ENCODE data around the gene DPM3.
"Not testable (repeated sequence)": the region's sequence is repeated elsewhere in the genome, so short reads cannot be mapped to it uniquely, and the experiment has no call there.

DPM3 gene

DNA sequence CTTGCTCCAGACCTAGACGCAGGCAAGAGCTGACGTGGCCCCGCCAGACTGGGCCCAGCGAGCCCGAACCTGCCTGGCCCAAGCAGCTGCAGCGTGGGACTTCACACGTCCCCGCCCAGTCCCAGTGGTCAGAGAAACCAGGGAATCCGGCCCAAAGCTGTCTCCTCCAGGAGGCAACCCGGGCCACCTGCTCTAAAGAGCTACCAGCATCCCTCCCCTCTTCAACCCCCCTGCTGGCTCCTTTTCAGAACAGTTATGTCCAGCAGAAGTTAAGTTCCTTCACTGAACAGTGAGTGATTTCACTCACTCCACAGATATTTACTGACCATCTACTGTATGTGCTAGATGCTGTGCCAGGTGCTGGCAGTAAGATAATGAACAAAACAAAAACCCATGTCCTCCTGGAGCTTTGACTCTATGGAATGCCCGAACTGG, 14.8 kb downstream of the DPM3 start:
- DNase-seq (ENCODE audit: low read depth): no peak

GRCh38 chr1:155124503-155125463, 15.5 kb downstream of the DPM3 start:
- no peak for DNase-seq (ENCODE audit: low read depth)

- DNase-seq (ENCODE audit: low read depth): no peak
Observed at GRCh38 chr1:155123801-155124200, 16.5 kb downstream of the DPM3 start.

DNA sequence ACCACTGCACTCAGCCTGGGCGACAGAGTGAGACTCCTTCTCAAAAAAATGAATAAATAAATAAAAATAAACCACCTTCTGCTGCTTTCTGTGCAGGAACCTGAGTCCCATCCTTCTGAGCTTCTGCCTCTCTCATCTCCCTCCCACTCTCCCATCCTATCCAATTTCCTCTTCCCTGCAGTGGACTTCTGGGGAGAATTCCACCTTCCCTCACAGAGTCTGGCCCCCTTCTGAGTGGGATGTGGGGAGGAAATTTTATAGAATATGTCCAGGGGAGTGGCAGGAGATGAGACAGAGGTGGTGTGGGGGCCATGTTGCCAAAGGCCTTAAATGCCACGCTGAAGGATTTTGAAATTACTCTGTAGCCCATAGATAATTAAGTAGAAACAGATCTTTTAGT, 18.0 kb downstream of the DPM3 start:
- no peak for DNase-seq (ENCODE audit: low read depth)

DNA sequence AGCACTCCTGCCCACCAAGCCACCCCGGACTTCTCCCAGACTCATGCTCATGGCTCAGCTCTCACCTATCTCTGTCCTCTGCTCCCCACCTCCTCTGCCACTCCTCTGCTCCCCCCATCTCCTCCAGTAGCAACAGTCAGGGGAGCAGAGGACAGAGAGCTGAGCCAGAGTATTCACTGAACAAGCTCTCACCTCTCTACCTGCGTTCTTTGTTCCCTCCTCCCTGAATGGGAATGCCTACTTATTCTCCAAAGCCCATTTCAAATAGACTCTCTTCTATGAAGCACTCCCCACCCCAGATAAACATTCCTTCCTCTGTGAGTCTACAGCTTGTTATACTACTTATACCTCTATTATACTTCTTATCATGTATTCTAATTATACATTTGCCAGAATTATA, 19.1 kb downstream of the DPM3 start:
- DNase-seq (ENCODE audit: low read depth): no peak

GRCh38 chr1:155120253-155120652, 20.1 kb downstream of the DPM3 start:
- DNase-seq (ENCODE audit: low read depth): no peak

- DNase-seq (ENCODE audit: low read depth): not testable (repeated sequence)
Observed at GRCh38 chr1:155118090-155118489, 22.2 kb downstream of the DPM3 start.

DNA sequence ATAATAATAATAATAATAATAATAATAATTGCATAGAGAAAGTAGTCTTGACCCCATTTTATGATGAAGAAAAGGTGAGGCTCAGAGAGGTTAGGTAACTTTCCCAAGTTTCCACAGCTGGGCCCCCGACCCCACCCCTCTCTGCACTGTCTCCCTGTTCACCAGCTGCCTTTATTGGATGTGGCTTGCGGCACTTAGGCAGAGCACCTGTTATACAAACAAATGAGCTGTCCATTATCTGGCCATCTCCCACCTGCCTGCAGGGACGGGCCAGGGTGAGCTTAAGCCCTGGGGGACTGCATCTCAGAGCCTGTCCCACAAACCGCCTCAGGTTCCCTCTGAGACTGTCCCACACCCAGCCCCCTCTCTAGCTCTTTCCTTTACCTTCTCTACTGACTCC, 22.7 kb downstream of the DPM3 start:
- no peak for DNase-seq (ENCODE audit: low read depth)

DNA sequence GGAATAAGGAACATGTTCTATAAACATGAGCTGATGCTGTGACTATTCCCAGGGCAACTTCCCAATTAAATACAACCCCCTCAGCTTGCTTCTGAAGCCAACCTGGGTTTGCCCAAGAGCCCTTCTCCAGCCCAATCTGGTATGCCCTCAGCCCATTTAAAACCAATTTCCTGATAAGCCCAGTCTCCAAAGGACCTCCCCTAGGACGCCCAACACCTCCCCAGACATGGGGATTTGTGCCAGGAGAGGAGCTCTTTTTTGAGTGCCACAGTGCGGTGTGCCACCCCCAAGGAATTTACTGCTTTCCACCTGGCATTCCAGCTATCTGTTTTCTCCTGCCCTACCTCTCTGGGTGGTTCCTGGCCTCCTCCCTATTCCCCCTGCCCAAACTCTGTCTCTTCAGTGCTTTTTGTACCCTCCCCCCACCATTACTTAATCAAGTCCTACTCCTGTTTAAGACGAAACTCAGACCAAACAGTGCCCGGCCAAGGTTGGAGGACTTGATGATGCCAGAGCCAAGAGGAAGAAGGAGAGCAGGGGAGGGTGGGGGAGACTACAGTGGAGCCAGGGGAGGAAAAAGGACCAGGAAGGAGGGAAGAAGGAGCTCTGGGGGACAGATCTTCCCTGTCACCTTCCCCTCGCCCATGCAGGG, 24.1 kb downstream of the DPM3 start:
- no peak for DNase-seq (ENCODE audit: low read depth)

DNA sequence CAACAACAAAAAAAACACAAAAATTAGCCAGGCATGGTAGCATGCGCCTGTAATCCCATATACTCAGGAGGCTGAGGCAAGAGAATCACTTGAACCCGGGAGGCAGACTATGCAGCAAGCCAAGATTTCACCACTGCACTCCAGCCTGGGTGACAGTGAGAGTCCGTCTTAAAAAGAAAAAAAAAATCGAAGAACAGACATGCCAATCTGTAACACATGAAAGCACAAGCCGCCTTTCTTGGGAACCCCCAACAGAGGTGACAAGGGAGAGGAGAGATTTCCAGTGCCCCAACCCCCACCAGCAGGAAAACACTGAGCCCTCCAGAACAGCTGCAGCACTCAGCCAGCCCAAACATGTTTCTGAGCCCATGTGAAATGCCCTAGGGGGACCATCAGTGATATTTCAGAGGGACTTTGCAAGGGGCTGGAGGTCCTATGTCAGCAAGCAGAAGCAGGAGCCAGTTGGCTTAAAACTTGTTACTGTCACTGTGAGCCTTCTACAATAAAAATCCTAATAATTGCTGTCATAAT, 26.8 kb downstream of the DPM3 start:
- no peak for DNase-seq (ENCODE audit: low read depth)

DNA sequence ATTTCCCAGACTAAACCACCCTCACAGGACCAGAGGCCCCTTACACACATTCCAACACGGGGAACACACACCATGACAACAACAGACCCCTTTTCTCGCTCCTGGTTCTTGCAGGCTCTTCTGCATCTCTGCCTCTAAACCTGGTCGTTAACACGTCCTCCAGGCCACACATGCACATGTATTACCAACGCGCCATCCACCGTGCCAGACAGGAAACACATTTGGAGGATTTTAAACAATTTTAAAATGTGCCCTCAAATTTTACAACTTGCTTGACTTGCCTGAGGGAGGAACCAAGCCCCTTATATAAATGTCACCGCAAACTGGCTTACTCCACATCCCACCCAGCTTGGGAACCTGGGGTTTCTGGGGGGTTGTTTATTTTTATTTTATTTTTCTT, 29.5 kb downstream of the DPM3 start:
- DNase-seq (ENCODE audit: low read depth): no peak

- no peak for DNase-seq (ENCODE audit: low read depth)
Observed at GRCh38 chr1:155110381-155110780, 29.9 kb downstream of the DPM3 start.

GRCh38 chr1:155108296-155108695, 32.0 kb downstream of the DPM3 start:
- DNase-seq (ENCODE audit: low read depth): no peak

DNA sequence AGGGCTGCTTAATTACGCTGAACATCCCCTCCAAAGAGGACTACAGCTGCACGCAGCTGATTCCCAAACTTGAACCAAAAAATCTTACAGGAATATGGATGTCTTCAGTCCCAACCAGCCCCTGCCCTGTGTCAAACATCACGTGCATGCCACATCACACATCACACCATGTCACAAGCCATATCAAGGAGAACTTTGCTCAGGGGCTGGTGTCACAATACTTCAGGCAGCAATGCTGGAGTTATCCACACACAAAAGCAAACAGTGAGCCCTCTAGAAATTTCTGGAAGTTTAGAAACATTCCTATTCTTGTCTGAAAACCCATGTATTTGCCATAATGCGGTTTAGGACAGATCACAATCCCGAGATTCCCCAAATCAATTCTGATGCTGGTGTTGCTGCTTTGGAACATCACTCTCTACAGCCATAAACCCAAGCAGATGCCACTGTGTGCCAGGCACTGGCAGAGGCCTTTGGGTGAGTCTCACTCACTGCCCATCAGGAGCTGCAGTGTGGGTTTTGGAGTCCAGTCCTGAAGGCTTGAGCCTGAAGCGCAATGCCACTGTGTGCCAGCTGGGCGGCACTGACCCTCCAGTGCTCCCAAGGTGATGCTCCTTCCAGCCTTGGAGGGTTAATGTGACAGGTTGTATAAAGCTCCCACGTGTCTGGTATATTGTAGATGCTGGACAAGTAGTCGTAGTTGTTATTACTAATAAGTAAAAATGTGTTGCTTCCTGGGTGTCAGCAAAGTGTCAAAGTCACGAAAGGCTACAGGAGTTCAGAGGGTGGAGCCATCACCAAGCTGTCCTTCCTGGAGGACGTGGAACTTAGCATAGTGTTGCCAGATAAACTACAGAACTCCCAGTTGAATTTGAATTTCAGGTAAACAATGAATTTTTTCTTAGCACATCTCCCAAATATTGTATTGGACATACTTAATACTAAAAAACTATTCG, 32.7 kb downstream of the DPM3 start:
- no peak for DNase-seq (ENCODE audit: low read depth)

- DNase-seq (ENCODE audit: low read depth): no peak
Observed at GRCh38 chr1:155106862-155107261, 33.5 kb downstream of the DPM3 start.

DNA sequence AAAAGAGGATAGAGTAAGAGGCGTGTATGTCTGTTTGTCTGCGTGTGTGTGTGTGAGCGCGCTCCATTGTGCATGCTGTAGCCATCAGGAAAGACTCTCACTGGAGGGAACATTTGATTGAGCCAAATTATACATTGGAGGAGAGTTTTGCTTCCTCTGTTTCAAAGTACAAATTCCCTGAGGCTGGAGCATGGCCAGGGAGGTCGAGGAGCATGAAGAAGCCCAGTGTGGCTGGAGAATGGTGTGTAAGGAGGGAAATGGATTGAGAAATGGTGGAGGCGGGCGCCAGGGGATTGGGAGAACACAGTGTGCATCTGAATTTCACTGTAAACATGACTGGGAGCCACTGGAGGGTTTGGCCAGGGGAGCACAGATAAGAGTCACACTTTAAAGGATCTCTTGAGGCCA, 34.7 kb downstream of the DPM3 start:
- no peak for DNase-seq (ENCODE audit: low read depth)

- DNase-seq (ENCODE audit: low read depth): no peak
Observed at GRCh38 chr1:155104605-155105534, 35.5 kb downstream of the DPM3 start.

DNA sequence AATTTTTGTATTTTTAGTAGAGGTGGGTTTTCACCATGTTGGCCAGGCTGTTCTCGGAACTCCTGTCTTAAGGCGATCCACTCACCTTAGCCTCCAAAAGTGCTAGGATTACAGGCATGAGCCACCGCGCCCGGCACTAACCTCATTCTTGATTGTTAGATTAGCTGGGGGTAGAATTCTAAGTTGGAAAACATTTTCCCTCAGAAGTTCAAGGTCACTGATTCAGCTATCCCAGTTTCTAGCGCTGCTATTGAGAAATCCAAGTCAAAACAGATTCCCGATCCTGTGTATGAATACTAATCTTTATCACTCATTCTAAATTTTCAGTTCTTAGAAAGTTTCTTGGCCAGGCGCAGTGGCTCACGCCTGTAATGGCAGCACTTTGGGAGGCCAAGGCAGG, 37.0 kb downstream of the DPM3 start:
- no peak for DNase-seq (ENCODE audit: low read depth)

DNA sequence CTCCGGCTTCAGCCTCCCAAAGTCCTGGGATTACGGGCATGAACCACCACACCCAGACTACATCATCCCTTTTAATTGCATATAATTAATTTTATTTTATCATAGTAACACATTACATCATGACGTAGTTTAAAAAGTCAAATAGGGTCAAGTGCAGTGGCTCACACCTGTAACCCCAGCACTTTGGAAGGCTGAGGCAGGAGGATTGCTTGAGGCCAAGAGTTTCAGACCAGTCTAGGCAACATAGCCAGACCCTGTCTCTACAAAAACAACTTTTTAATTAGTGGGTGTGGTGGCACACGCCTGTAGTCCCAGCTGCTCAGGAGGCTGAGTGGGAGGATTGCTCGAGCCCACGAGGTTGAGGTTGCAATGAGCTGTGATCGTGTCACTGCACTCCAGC, 41.0 kb downstream of the DPM3 start:
- no peak for DNase-seq (ENCODE audit: low read depth)

DNA sequence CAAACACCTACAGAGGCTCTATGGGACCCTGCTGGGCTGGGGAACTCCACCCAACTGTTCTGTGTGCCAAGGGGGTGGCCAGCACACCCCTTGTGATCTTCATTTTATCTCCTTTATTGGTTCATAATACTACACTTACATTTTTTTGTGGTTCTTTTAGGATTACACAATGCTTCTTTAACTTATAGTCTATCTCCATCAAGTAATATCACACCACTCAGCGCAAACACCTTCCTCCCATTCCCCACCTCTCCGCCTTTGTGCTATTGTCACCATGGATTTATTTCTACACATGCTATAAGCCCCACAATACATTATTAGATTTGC, 45.7 kb downstream of the DPM3 start:
- DNase-seq (ENCODE audit: low read depth): no peak
